H9 (cell line): ENCODE measurements around the gene FARP2. TPM values are rescaled to one million over a fixed set of nuclear protein-coding genes. Genes with fewer than 3 reads are reported as not detected.
"Not testable (repeated sequence)": the region's sequence is repeated elsewhere in the genome, so short reads cannot be mapped to it uniquely, and the experiment has no call there.

Source experiments
- DNase-seq: peaks from one replicate; pipeline ENCODE4 v3.0.0-alpha.2; 2017
- H2AFZ ChIP-seq: one replicate; pipeline ENCODE4 v1.6.1; 2013; ENCODE audit warnings: mild to moderate bottlenecking, low read length, control low read depth, moderate library complexity
- H2AK5ac ChIP-seq: 2 replicates; pipeline ENCODE4 v1.6.1; 2013; ENCODE audit warnings: low read length, control low read depth, mixed read lengths; ENCODE audit not compliant: insufficient read length
- H2BK120ac ChIP-seq: one replicate; pipeline ENCODE4 v1.6.1; 2013; ENCODE audit warnings: low read depth, mild to moderate bottlenecking, low read length, control low read depth, inconsistent platforms; ENCODE audit not compliant: poor library complexity, severe bottlenecking
- H2BK12ac ChIP-seq: 2 replicates; pipeline ENCODE4 v1.6.1; 2013; ENCODE audit warnings: low read length, control low read depth, mixed read lengths, low read depth; ENCODE audit not compliant: insufficient read length
- H2BK15ac ChIP-seq: 2 replicates; pipeline ENCODE4 v1.6.1; 2013; ENCODE audit warnings: low read depth, low read length, control low read depth
- H2BK20ac ChIP-seq: one replicate; pipeline ENCODE4 v1.6.1; 2013; ENCODE audit warnings: low read depth, mild to moderate bottlenecking, low read length, control low read depth, inconsistent platforms; ENCODE audit not compliant: poor library complexity, severe bottlenecking
- H2BK5ac ChIP-seq: 2 replicates; pipeline ENCODE4 v1.6.1; 2013; ENCODE audit warnings: low read length, control low read depth, mixed read lengths; ENCODE audit not compliant: insufficient read length
- H3K14ac ChIP-seq: 2 replicates; pipeline ENCODE4 v1.6.1; 2013; ENCODE audit warnings: low read length, control low read depth; ENCODE audit not compliant: insufficient read depth
- H3K18ac ChIP-seq: 2 replicates; pipeline ENCODE4 v1.6.1; 2013; ENCODE audit warnings: low read depth, mild to moderate bottlenecking, mixed read lengths, low read length, control low read depth; ENCODE audit not compliant: insufficient read length
- H3K23ac ChIP-seq: 2 replicates; pipeline ENCODE4 v1.6.1; 2013; ENCODE audit warnings: low read length, control low read depth, mixed read lengths, low read depth; ENCODE audit not compliant: insufficient read length
- H3K23me2 ChIP-seq: 2 replicates; pipeline ENCODE4 v1.6.1; 2013; ENCODE audit warnings: low read depth, mild to moderate bottlenecking, mixed read lengths, low read length, control low read depth; ENCODE audit not compliant: insufficient read length, poor library complexity, severe bottlenecking
- H3K27ac ChIP-seq: 2 replicates; pipeline ENCODE4 v1.5.1; 2013; ENCODE audit warnings: low read length, control low read depth, mixed read lengths, low read depth; ENCODE audit not compliant: insufficient read length
- H3K27me3 ChIP-seq: 2 replicates; pipeline ENCODE4 v1.6.1; 2013; ENCODE audit warnings: low read length, control low read depth, inconsistent platforms; ENCODE audit not compliant: insufficient read depth
- H3K4ac ChIP-seq: 2 replicates; pipeline ENCODE4 v1.6.1; 2013; ENCODE audit warnings: low read depth, mild to moderate bottlenecking, control low read depth, inconsistent platforms, low read length, moderate library complexity
- H3K4me1 ChIP-seq: 2 replicates; pipeline ENCODE4 v1.6.1; 2013; ENCODE audit warnings: low read length, control low read depth, inconsistent platforms; ENCODE audit not compliant: insufficient read depth
- H3K4me2 ChIP-seq: 2 replicates; pipeline ENCODE4 v1.6.1; 2013; ENCODE audit warnings: low read length, control low read depth, mixed read lengths; ENCODE audit not compliant: insufficient read length, insufficient read depth
- H3K56ac ChIP-seq: 2 replicates; pipeline ENCODE4 v1.6.1; 2013; ENCODE audit warnings: low read depth, mild to moderate bottlenecking, mixed read lengths, low read length, control low read depth; ENCODE audit not compliant: insufficient read length
- H3K79me1 ChIP-seq: 2 replicates; pipeline ENCODE4 v1.6.1; 2013; ENCODE audit warnings: low read depth, mild to moderate bottlenecking, moderate library complexity, low read length, control low read depth, inconsistent platforms; ENCODE audit not compliant: insufficient read depth, poor library complexity, severe bottlenecking
- H3K79me2 ChIP-seq: 2 replicates; pipeline ENCODE4 v1.6.1; 2013; ENCODE audit warnings: low read length, control low read depth, inconsistent platforms; ENCODE audit not compliant: insufficient read depth
- H3K9ac ChIP-seq: 2 replicates; pipeline ENCODE4 v1.6.1; 2013; ENCODE audit warnings: low read length, control low read depth, mixed read lengths; ENCODE audit not compliant: insufficient read length; ENCODE audit errors: extremely low read depth
- H3K9me3 ChIP-seq: one replicate; pipeline ENCODE4 v1.6.1; 2013; ENCODE audit warnings: low read depth, low read length, inconsistent platforms; ENCODE audit not compliant: control insufficient read depth
- H3T11ph ChIP-seq: one replicate; pipeline ENCODE4 v1.6.1; 2013; ENCODE audit warnings: mild to moderate bottlenecking, low read length, control low read depth, inconsistent platforms
- H4K20me1 ChIP-seq: one replicate; pipeline ENCODE4 v1.6.1; 2013; ENCODE audit not compliant: control insufficient read depth, insufficient read length, insufficient read depth
- H4K5ac ChIP-seq: 2 replicates; pipeline ENCODE4 v1.6.1; 2013; ENCODE audit warnings: low read depth, mild to moderate bottlenecking, mixed read lengths, low read length, control low read depth; ENCODE audit not compliant: insufficient read length
- H4K8ac ChIP-seq: replicated peaks from 2 replicates; pipeline ENCODE4 v1.6.1; 2013; ENCODE audit warnings: low read length, control low read depth, mixed read lengths, low read depth; ENCODE audit not compliant: insufficient read length
- H4K91ac ChIP-seq: 2 replicates; pipeline ENCODE4 v1.6.1; 2013; ENCODE audit warnings: low read depth, mild to moderate bottlenecking, moderate library complexity, mixed read lengths, low read length, control low read depth; ENCODE audit not compliant: insufficient read length
- H3K27ac Mint-ChIP-seq, 3 experiments: 2 replicates in 2 of 3; 3 replicates in 1 of 3; pipeline ENCODE4 v1.8.0; 2020 to 2021; ENCODE audit warnings: mixed read lengths in 3 of 3, mild to moderate bottlenecking in 1 of 3, moderate library complexity in 1 of 3
- H3K27me3 Mint-ChIP-seq: 2 replicates; pipeline ENCODE4 v1.8.0; 2021; ENCODE audit warnings: low read depth, mild to moderate bottlenecking, moderate library complexity, mixed read lengths
- H3K36me3 Mint-ChIP-seq, 3 experiments: 2 replicates in 2 of 3; 3 replicates in 1 of 3; pipeline ENCODE4 v1.8.0; 2020 to 2021; ENCODE audit warnings: low read depth in 3 of 3, mixed read lengths in 3 of 3; ENCODE audit not compliant: insufficient read depth in 1 of 3
- H3K4me1 Mint-ChIP-seq, 2 experiments: 2 replicates each; pipeline ENCODE4 v1.8.0; 2020; ENCODE audit warnings: mixed read lengths in 2 of 2
- H3K4me3 Mint-ChIP-seq, 2 experiments: 2 replicates in 1 of 2; 3 replicates in 1 of 2; pipeline ENCODE4 v1.8.0; 2020 to 2021; ENCODE audit warnings: mild to moderate bottlenecking in 2 of 2, mixed read lengths in 2 of 2, moderate library complexity in 1 of 2
- H3K9me3 Mint-ChIP-seq, 2 experiments: 2 replicates in 1 of 2; 3 replicates in 1 of 2; pipeline ENCODE4 v1.8.0; 2020; ENCODE audit warnings: mild to moderate bottlenecking in 2 of 2, mixed read lengths in 2 of 2, moderate library complexity in 1 of 2
- WGBS: extraction: QIAGEN DNeasy Blood & Tissue Kit; methylation state at CpG from one replicate; pipeline ENCODE4 v1.1.7; 2013; ENCODE audit warnings: missing lambda C conversion rate, low lambda C conversion rate, mixed read lengths; ENCODE audit not compliant: insufficient read length; ENCODE audit errors: extremely low coverage; 5-methylcytosine and 5-hydroxymethylcytosine counted together
- total RNA-seq: library from RNA; stranded (reverse); gene quantifications from 2 replicates; pipeline ENCODE4 v1.2.1, GENCODE V29; 2021
- TF ChIP-seq, protein P1 (sequence below): fragments of 200-600 bp; sonication (generic); conservative IDR thresholded peaks from 3 replicates; pipeline ENCODE4 v1.8.0; 2021; ENCODE audit warnings: antibody characterized with exemption, mild to moderate bottlenecking

The FARP2 gene
- total RNA-seq, 1 experiment from 2014 or later: 33.9 TPM

DNA sequence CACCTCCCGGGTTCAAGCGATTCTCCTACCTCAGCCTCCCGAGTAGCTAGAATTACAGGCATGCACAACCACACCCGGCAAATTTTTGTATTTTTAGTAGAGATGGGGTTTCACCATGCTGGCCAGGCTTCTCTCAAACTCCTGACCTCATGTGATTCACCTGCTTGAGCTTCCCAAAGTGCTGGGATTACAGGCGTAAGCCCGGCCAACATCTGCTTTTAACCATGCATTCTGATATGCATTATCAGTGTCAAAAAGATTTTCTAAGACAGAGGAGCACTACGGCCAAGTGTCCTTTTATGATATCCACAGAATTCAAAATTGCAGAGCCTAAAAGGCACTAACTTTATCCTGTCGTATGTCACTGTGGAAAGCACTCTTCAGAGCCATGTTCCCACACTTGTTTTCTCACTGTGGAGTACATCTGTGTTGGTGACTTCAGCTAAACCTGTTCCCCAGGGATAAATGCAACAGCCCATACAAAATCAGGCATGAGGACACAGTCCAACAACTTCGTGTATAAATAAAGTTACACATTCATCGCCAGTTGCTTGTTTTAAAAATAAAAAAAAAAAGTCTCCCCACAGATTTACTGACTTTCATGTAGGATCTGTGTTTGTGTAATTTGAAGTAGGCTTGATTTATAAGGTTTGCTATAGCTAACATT, 95.9 kb downstream of the FARP2 start:
- no peaks in the 10 kb centered on the region for H4K20me1 ChIP-seq
- H2AK5ac ChIP-seq: no peak overlapping the region
- no peaks in the 10 kb centered on the region for H3K23me2 ChIP-seq
- no peak overlapping the region for H3K4me2 ChIP-seq
- H4K5ac ChIP-seq: no peak overlapping the region
- H3K23ac ChIP-seq: no peak overlapping the region
- H3T11ph ChIP-seq: no peak overlapping the region
- peaks cover 0 to 4% of the 10 kb centered on the region in 2 experiments; a peak in 1 of 4 replicates for H3K4me1 Mint-ChIP-seq
- H3K9me3 Mint-ChIP-seq: no peaks in the 10 kb centered on the region
- no peak overlapping the region for H4K91ac ChIP-seq
- H3K36me3 Mint-ChIP-seq: 0 out of 7 replicates have a peak, but pooled peaks cover 0 to 4% (median 0%) of the 10 kb centered on the region in 3 experiments
- H3K9me3 ChIP-seq: no peaks in the 10 kb centered on the region
- no peak overlapping the region for H2AFZ ChIP-seq
- H3K79me1 ChIP-seq: no peaks in the 10 kb centered on the region
- H3K4me3 Mint-ChIP-seq: no peak overlapping the region
- no peak overlapping the region for H3K18ac ChIP-seq
- H3K4ac ChIP-seq: no peak overlapping the region
- H3K56ac ChIP-seq: no peak overlapping the region
- H3K27ac Mint-ChIP-seq: no peak overlapping the region
- H3K27me3 Mint-ChIP-seq: no peaks in the 10 kb centered on the region
- no peaks in the 10 kb centered on the region for H3K4me1 ChIP-seq
- H2BK120ac ChIP-seq: no peak overlapping the region
- H2BK5ac ChIP-seq: no peak overlapping the region
- H4K8ac ChIP-seq: no peak overlapping the region
- no peak overlapping the region for H3K9ac ChIP-seq
- no peak overlapping the region for H2BK15ac ChIP-seq
- WGBS: no CpG with 5 or more reads among the region's 10 CpGs
- no peak overlapping the region for H2BK20ac ChIP-seq
- H3K79me2 ChIP-seq: no peaks in the 10 kb centered on the region
- no peak overlapping the region for H3K27ac ChIP-seq
- TF ChIP-seq, protein P1, sequence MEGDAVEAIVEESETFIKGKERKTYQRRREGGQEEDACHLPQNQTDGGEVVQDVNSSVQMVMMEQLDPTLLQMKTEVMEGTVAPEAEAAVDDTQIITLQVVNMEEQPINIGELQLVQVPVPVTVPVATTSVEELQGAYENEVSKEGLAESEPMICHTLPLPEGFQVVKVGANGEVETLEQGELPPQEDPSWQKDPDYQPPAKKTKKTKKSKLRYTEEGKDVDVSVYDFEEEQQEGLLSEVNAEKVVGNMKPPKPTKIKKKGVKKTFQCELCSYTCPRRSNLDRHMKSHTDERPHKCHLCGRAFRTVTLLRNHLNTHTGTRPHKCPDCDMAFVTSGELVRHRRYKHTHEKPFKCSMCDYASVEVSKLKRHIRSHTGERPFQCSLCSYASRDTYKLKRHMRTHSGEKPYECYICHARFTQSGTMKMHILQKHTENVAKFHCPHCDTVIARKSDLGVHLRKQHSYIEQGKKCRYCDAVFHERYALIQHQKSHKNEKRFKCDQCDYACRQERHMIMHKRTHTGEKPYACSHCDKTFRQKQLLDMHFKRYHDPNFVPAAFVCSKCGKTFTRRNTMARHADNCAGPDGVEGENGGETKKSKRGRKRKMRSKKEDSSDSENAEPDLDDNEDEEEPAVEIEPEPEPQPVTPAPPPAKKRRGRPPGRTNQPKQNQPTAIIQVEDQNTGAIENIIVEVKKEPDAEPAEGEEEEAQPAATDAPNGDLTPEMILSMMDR: no peak
- DNase-seq: no peak
- H3K14ac ChIP-seq: no peak overlapping the region
- H2BK12ac ChIP-seq: no peak overlapping the region
- no peaks in the 10 kb centered on the region for H3K27me3 ChIP-seq

DNA sequence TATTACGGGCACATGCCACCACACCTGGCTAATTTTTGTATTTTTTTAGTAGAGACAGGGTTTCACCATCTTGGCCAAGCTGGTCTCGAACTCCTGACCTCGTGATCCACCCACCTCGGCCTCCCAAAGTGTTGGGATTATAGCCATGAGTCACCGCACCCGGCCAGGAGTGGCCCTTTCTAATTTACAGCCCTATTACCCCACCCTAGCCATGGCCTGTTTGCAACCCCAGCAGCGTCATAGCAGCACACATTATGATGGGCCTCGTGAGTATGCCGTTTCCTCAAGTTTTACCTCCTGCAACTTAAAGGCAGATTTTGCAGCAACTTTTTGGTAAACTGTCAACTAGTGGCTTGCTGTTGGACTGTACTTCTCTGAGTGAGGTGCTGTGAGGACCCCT, 97.8 kb downstream of the FARP2 start:
- not testable (repeated sequence) for H2BK12ac ChIP-seq, H3K9ac ChIP-seq, H2BK120ac ChIP-seq, H2AK5ac ChIP-seq, H4K5ac ChIP-seq, DNase-seq, H3K56ac ChIP-seq, H4K91ac ChIP-seq, H3K4me1 Mint-ChIP-seq, H3K18ac ChIP-seq, H4K20me1 ChIP-seq, H3K9me3 Mint-ChIP-seq, H3K4me3 Mint-ChIP-seq, H3K27me3 ChIP-seq, H3K36me3 Mint-ChIP-seq, H3K9me3 ChIP-seq, H3K4ac ChIP-seq, H3K27me3 Mint-ChIP-seq, H3K14ac ChIP-seq, H3K23me2 ChIP-seq, H2BK15ac ChIP-seq, H2BK5ac ChIP-seq, H2AFZ ChIP-seq, H3T11ph ChIP-seq, H2BK20ac ChIP-seq, H3K4me1 ChIP-seq, H3K23ac ChIP-seq, H4K8ac ChIP-seq, H3K27ac ChIP-seq, H3K79me2 ChIP-seq, H3K27ac Mint-ChIP-seq, H3K4me2 ChIP-seq, H3K79me1 ChIP-seq
- WGBS: no CpG with 5 or more reads among the region's 9 CpGs
